PFSK-1 (cell line): ENCODE data around the gene DDX53. TPM values are rescaled to one million over a fixed set of nuclear protein-coding genes. Genes with fewer than 3 reads are reported as not detected.

ENCODE experiments used
- FOXP2 ChIP-seq: optimal IDR thresholded peaks from 2 replicates; pipeline ENCODE3; 2011; ENCODE audit warnings: borderline replicate concordance, control low read depth, inconsistent platforms; ENCODE audit not compliant: insufficient read depth; ENCODE audit errors: extremely low read length, extremely low read depth
- POLR2AphosphoS5 ChIP-seq: IDR thresholded peaks from 2 replicates; pipeline ENCODE4 v1.6.1; 2012; ENCODE audit warnings: low read depth, mild to moderate bottlenecking, control low read depth, low read length, moderate library complexity
- REST ChIP-seq, 2 experiments: IDR thresholded peaks; 2 replicates each; pipeline versions ENCODE4 v1.6.1 to v1.8.0; 2011 to 2012; ENCODE audit warnings: low read depth in 2 of 2, low read length in 2 of 2, control low read depth in 1 of 2, inconsistent platforms in 1 of 2, mild to moderate bottlenecking in 1 of 2, moderate library complexity in 1 of 2; ENCODE audit not compliant: insufficient read depth in 1 of 2
- SIN3A ChIP-seq: IDR thresholded peaks from 2 replicates; pipeline ENCODE4 v1.6.1; 2012; ENCODE audit warnings: mild to moderate bottlenecking, low read length, moderate library complexity, borderline replicate concordance; ENCODE audit not compliant: insufficient read depth
- TAF1 ChIP-seq: IDR thresholded peaks from 2 replicates; pipeline ENCODE4 v1.6.1; 2012; ENCODE audit warnings: low read length, control low read depth, borderline replicate concordance; ENCODE audit not compliant: insufficient read depth
- polyA plus RNA-seq: library from polyadenylated mRNA; unstranded; fragments of >200 nt; gene quantifications from one replicate; pipeline ENCODE4 v1.2.1, GENCODE V29; 2012; ENCODE audit warnings: low read depth, missing spikeins; ENCODE audit not compliant: insufficient read length

DDX53 gene
- polyA plus RNA-seq: not detected

- TF ChIP-seq SIN3A (no peak), FOXP2 (no peak), TAF1 (no peak), POLR2AphosphoS5 (no peak), REST (IDR thresholded peaks at IDR 0.05; ENCODE audit: insufficient read depth in 1 of 2, low read depth in 2 of 2, low read length in 2 of 2) (no peak)
Measured at GRCh38 chrX:22999696-23000223, at the start of gene DDX53. DDX53 (plus strand) TSS chrX:22999960; CDS start chrX:23000058, 98 bp downstream.

- TF ChIP-seq SIN3A: no peak
- no peak for TF ChIP-seq TAF1
- no peak for TF ChIP-seq REST (IDR thresholded peaks at IDR 0.05; ENCODE audit: insufficient read depth in 1 of 2, low read depth in 2 of 2, low read length in 2 of 2)
- TF ChIP-seq FOXP2: no peak
- no peak for TF ChIP-seq POLR2AphosphoS5
Measured at GRCh38 chrX:22950269-22951266, 49.2 kb upstream of the DDX53 start.

- TF ChIP-seq POLR2AphosphoS5 (no peak), SIN3A (no peak), TAF1 (no peak), REST (IDR thresholded peaks at IDR 0.05; ENCODE audit: insufficient read depth in 1 of 2, low read depth in 2 of 2, low read length in 2 of 2) (no peak), FOXP2 (no peak)
Measured at GRCh38 chrX:22952010-22952409, 47.8 kb upstream of the DDX53 start.

- TF ChIP-seq SIN3A (no peak), REST (IDR thresholded peaks at IDR 0.05; ENCODE audit: insufficient read depth in 1 of 2, low read depth in 2 of 2, low read length in 2 of 2) (no peak), TAF1 (no peak), POLR2AphosphoS5 (no peak), FOXP2 (no peak)
Measured at GRCh38 chrX:22958250-22958649, 41.5 kb upstream of the DDX53 start.
